GM18507 (cell line): ENCODE measurements around the gene LSM14A.
"Not testable (repeated sequence)": the region's sequence is repeated elsewhere in the genome, so short reads cannot be mapped to it uniquely, and the experiment has no call there.

Experiments used
- DNase-seq: peaks from one replicate; pipeline ENCODE4 v3.0.0; 2011; ENCODE audit warnings: low read depth; ENCODE audit not compliant: insufficient read length; ENCODE audit errors: extremely low spot score
- FAIRE-seq: peaks from 2 replicates; lab custom pipeline; 2011; peaks lifted over from hg19 to GRCh38; lab: Jason Lieb, UNC

The LSM14A gene

GRCh38 chr19:34171877-34172660 lies at the start of gene LSM14A:
Gene LSM14A (plus strand): TSS chr19:34172504. CDS start chr19:34172643, 139 bp downstream.
- peak; percentile 60 for FAIRE-seq
- DNase-seq: peak; percentile 86

- FAIRE-seq (no peak), DNase-seq (no peak)
These were observed 47.5 kb upstream of the LSM14A start for GRCh38 chr19:34124828-34125227.

- FAIRE-seq (no peak), DNase-seq (no peak)
These were observed 45.3 kb upstream of the LSM14A start for GRCh38 chr19:34126966-34127365.

- FAIRE-seq (no peak), DNase-seq (no peak)
These were observed 44.6 kb upstream of the LSM14A start for GRCh38 chr19:34127684-34128189.

GRCh38 chr19:34128558-34129250 lies 43.6 kb upstream of the LSM14A start:
- DNase-seq (no peak), FAIRE-seq (no peak)

GRCh38 chr19:34131100-34131499 lies 41.2 kb upstream of the LSM14A start:
- DNase-seq (no peak), FAIRE-seq (no peak)

GRCh38 chr19:34132145-34132544 lies 40.2 kb upstream of the LSM14A start:
- DNase-seq, FAIRE-seq: not testable (repeated sequence)

GRCh38 chr19:34132706-34133105 lies 39.6 kb upstream of the LSM14A start:
- not testable (repeated sequence) for FAIRE-seq, DNase-seq

- DNase-seq (peak; percentile 95), FAIRE-seq (peak; percentile 95)
These were observed 37.9 kb upstream of the LSM14A start for GRCh38 chr19:34134190-34135053.

GRCh38 chr19:34135054-34135800 lies 37.1 kb upstream of the LSM14A start:
- DNase-seq (no peak), FAIRE-seq (no peak)

GRCh38 chr19:34135821-34136611 lies 36.3 kb upstream of the LSM14A start:
- DNase-seq (no peak), FAIRE-seq (no peak)

- no peak for DNase-seq
- FAIRE-seq: no peak
These were observed 31.3 kb upstream of the LSM14A start for GRCh38 chr19:34141025-34141424.

GRCh38 chr19:34142440-34142839 lies 29.9 kb upstream of the LSM14A start:
- no peak for FAIRE-seq
- no peak for DNase-seq

- peak; percentile 86 for FAIRE-seq
- DNase-seq: peak; percentile 40
These were observed 26.5 kb upstream of the LSM14A start for GRCh38 chr19:34145741-34146202.

- DNase-seq (no peak), FAIRE-seq (no peak)
These were observed 23.6 kb upstream of the LSM14A start for GRCh38 chr19:34148658-34149185.

GRCh38 chr19:34149873-34150272 lies 22.4 kb upstream of the LSM14A start:
- no peak for DNase-seq
- FAIRE-seq: no peak

- no peak for DNase-seq
- FAIRE-seq: no peak
These were observed 21.7 kb upstream of the LSM14A start for GRCh38 chr19:34150558-34150957.

GRCh38 chr19:34151439-34151838 lies 20.9 kb upstream of the LSM14A start:
- DNase-seq: no peak
- peak; percentile 33 for FAIRE-seq
